Endodermal cell (in vitro differentiated cells): ENCODE data around the gene SPOCK1. TPM values are rescaled to one million over a fixed set of nuclear protein-coding genes. Genes with fewer than 3 reads are reported as not detected.

ENCODE experiments used
- DNase-seq: peaks from one replicate; pipeline ENCODE4 v3.0.0-alpha.2; 2017
- H3K27ac ChIP-seq: 2 replicates; pipeline ENCODE4 v1.5.1; 2013; ENCODE audit warnings: mild to moderate bottlenecking, low read depth, low read length, moderate library complexity
- H3K27me3 ChIP-seq: 2 replicates; pipeline ENCODE4 v1.6.1; 2013; ENCODE audit warnings: mild to moderate bottlenecking, low read length, moderate library complexity; ENCODE audit not compliant: insufficient read depth, control insufficient read depth, poor library complexity, severe bottlenecking
- H3K36me3 ChIP-seq: 2 replicates; pipeline ENCODE4 v1.7.0; 2013; ENCODE audit warnings: mild to moderate bottlenecking, low read length, moderate library complexity; ENCODE audit not compliant: control insufficient read depth, insufficient read depth
- H3K4me1 ChIP-seq: one replicate; pipeline ENCODE4 v1.7.0; 2013; ENCODE audit warnings: low read length; ENCODE audit not compliant: control insufficient read depth, insufficient read depth
- H3K4me3 ChIP-seq: 2 replicates; pipeline ENCODE4 v1.5.1; 2013; ENCODE audit warnings: mild to moderate bottlenecking, low read length, moderate library complexity
- H3K9ac ChIP-seq: 2 replicates; pipeline ENCODE4 v1.6.1; 2013; ENCODE audit warnings: mild to moderate bottlenecking, low read length, moderate library complexity; ENCODE audit not compliant: poor library complexity, severe bottlenecking; ENCODE audit errors: extremely low read depth
- H3K9me3 ChIP-seq: 2 replicates; pipeline ENCODE4 v1.6.1; 2013; ENCODE audit warnings: mild to moderate bottlenecking, low read length, moderate library complexity; ENCODE audit not compliant: control insufficient read depth
- H3K27ac Mint-ChIP-seq: 2 replicates; pipeline ENCODE4 v1.8.0; 2020; ENCODE audit warnings: mixed read lengths
- H3K27me3 Mint-ChIP-seq: 2 replicates; pipeline ENCODE4 v1.8.0; 2021; ENCODE audit warnings: mild to moderate bottlenecking, mixed read lengths; ENCODE audit not compliant: insufficient read depth
- H3K36me3 Mint-ChIP-seq: 2 replicates; pipeline ENCODE4 v1.8.0; 2020; ENCODE audit warnings: low read depth, mixed read lengths
- H3K4me1 Mint-ChIP-seq: 2 replicates; pipeline ENCODE4 v1.8.0; 2020; ENCODE audit warnings: mixed read lengths
- H3K4me3 Mint-ChIP-seq: 2 replicates; pipeline ENCODE4 v1.8.0; 2020; ENCODE audit warnings: mild to moderate bottlenecking, moderate library complexity, mixed read lengths
- H3K9me3 Mint-ChIP-seq: 2 replicates; pipeline ENCODE4 v1.8.0; 2020; ENCODE audit warnings: mild to moderate bottlenecking, mixed read lengths
- WGBS, 2 experiments: methylation state at CpG; one replicate each; pipeline versions ENCODE4 v1.1.5 to v1.1.7; 2013; ENCODE audit warnings: missing lambda C conversion rate in 2 of 2, mixed read lengths in 1 of 2; ENCODE audit not compliant: insufficient coverage in 1 of 2, insufficient read length in 1 of 2; 5-methylcytosine and 5-hydroxymethylcytosine counted together
- total RNA-seq, 2 donors: library from RNA; stranded (reverse); fragmentation: NEBNext Ultra II Directional in 1 of 2; extraction: Animal tissue kit (Norgen Biotek cat#: 25700) in 1 of 2; gene quantifications; 2 replicates in 1 of 2; 3 replicates in 1 of 2; pipeline ENCODE4 v1.2.1, GENCODE V29; 2021
- TF ChIP-seq, protein P1 (sequence below): fragments of 200-600 bp; sonication (generic); conservative IDR thresholded peaks from 2 replicates; pipeline ENCODE4 v1.5.0; 2021; ENCODE audit warnings: antibody characterized with exemption, mild to moderate bottlenecking

Gene SPOCK1
- total RNA-seq, 2 donors from 2014 or later = 25.8 to 39.8 TPM

DNA sequence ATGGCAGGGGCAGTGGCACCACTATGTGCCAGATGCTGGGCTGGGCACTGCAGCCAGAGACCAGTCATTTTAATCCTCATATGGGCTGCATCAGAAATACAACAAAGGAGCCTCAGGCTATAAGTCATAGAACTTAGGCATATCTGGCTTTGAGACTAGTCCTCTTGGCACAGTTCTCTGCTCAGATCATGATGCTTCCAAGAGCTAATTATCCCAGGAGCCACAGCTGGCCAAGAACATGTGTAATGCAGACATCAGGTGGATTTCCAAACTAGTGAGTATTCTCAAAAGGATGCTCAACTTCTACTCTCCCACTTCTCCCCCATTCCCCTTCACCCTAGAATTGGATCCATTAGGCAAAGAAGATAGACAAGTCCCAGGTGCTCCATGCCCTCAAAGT, 571.6 kb downstream of the SPOCK1 start:
- peaks cover 15% of the 10 kb centered on the region for H3K9me3 Mint-ChIP-seq
- DNase-seq = no peak
- no peak overlapping the region for H3K4me3 ChIP-seq
- H3K27ac Mint-ChIP-seq = no peak overlapping the region
- H3K9ac ChIP-seq = no peak overlapping the region
- H3K4me1 Mint-ChIP-seq = no peaks in the 10 kb centered on the region
- no peaks in the 10 kb centered on the region for H3K36me3 ChIP-seq
- no peaks in the 10 kb centered on the region for H3K27me3 Mint-ChIP-seq
- no peak overlapping the region for H3K4me3 Mint-ChIP-seq
- no peaks in the 10 kb centered on the region for H3K4me1 ChIP-seq
- no peaks in the 10 kb centered on the region for H3K27me3 ChIP-seq
- TF ChIP-seq, protein P1, sequence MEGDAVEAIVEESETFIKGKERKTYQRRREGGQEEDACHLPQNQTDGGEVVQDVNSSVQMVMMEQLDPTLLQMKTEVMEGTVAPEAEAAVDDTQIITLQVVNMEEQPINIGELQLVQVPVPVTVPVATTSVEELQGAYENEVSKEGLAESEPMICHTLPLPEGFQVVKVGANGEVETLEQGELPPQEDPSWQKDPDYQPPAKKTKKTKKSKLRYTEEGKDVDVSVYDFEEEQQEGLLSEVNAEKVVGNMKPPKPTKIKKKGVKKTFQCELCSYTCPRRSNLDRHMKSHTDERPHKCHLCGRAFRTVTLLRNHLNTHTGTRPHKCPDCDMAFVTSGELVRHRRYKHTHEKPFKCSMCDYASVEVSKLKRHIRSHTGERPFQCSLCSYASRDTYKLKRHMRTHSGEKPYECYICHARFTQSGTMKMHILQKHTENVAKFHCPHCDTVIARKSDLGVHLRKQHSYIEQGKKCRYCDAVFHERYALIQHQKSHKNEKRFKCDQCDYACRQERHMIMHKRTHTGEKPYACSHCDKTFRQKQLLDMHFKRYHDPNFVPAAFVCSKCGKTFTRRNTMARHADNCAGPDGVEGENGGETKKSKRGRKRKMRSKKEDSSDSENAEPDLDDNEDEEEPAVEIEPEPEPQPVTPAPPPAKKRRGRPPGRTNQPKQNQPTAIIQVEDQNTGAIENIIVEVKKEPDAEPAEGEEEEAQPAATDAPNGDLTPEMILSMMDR = no peak
- H3K27ac ChIP-seq = no peak overlapping the region
- no peaks in the 10 kb centered on the region for H3K36me3 Mint-ChIP-seq
- H3K9me3 ChIP-seq = no peaks in the 10 kb centered on the region

GRCh38 chr5:136926073-136926472, 573.1 kb downstream of the SPOCK1 start:
- Mint-ChIP-seq H3K36me3 (no peaks in the 10 kb centered on the region), H3K27me3 (no peaks in the 10 kb centered on the region), H3K4me3 (no peak overlapping the region), H3K4me1 (no peaks in the 10 kb centered on the region), H3K27ac (no peak overlapping the region), H3K9me3 (peaks cover 10% of the 10 kb centered on the region)
- Histone ChIP-seq H3K9ac (no peak overlapping the region), H3K4me1 (no peaks in the 10 kb centered on the region), H3K36me3 (no peaks in the 10 kb centered on the region), H3K9me3 (no peaks in the 10 kb centered on the region), H3K27ac (no peak overlapping the region), H3K4me3 (no peak overlapping the region), H3K27me3 (no peaks in the 10 kb centered on the region)
- TF ChIP-seq, protein P1 = no peak
- no peak for DNase-seq
- WGBS, 2 experiments = 100% methylated on average over 2 of the region's 2 CpGs; no CpG with 5 or more reads in 1 of the 2 experiments

Other genes starting within 250 kb of the SPOCK1 start
- 10 to 100 TPM; 17.5 to 19.4 TPM for gene KLHL3, start 236.8 kb upstream of the SPOCK1 start, total RNA-seq